Measurements from ENCODE around the gene PPP1R16B.

The PPP1R16B gene

GRCh38 chr20:38961530-38962043 lies 156.1 kb downstream of the PPP1R16B start:
- DNase-seq (ENCODE audit: low read depth) = no peak
- TF ChIP-seq CTCF (IDR thresholded peaks at IDR 0.05; ENCODE audit: insufficient read depth, low read depth, low read length, missing control alignments) = no peak
- peak overlapping the region; percentile 91 for H3K4me3 ChIP-seq (ENCODE audit: low read length)

- H3K4me3 ChIP-seq (ENCODE audit: low read length) = peak within 1 kb of the TSS; percentile 91
- peak; percentile 98 for DNase-seq (ENCODE audit: low read depth)
- peak; percentile 59 for TF ChIP-seq CTCF (IDR thresholded peaks at IDR 0.05; ENCODE audit: insufficient read depth, low read depth, low read length, missing control alignments)
Measured at GRCh38 chr20:38962044-38962927, 156.8 kb downstream of the PPP1R16B start, which contains the start of gene DHX35. Gene DHX35 (plus strand): TSS chr20:38962344. CDS start chr20:38962368, 24 bp downstream.

DNA sequence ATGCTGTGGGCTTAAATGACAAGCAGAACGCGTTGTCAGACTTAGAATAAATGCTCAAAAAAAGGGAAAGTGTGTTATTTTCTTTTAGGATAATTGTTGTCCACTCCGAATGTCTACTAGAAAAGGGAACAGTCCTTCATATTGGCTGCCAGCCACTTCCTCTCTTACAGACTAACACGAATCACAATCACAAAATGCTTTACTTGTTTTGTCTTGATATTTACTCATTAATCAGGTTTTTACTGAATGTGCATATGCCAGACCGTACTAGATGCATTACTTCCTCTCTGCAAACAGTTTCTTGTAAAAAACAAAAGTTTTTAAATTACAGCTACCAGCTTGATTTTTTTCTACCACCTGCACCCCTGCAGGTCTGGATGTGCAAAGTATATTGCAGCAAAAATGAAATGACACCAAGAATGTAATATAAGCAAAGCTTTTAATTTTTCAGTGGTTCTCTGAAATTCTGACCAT lies 157.5 kb downstream of the PPP1R16B start:
- TF ChIP-seq CTCF (IDR thresholded peaks at IDR 0.05; ENCODE audit: insufficient read depth, low read depth, low read length, missing control alignments) = no peak
- peak overlapping the region; percentile 91 for H3K4me3 ChIP-seq (ENCODE audit: low read length)
- no peak for DNase-seq (ENCODE audit: low read depth)

- no peak for TF ChIP-seq CTCF (IDR thresholded peaks at IDR 0.05; ENCODE audit: insufficient read depth, low read depth, low read length, missing control alignments)
- no peak overlapping the region for H3K4me3 ChIP-seq (ENCODE audit: low read length)
- no peak for DNase-seq (ENCODE audit: low read depth)
Measured at GRCh38 chr20:38963745-38964144, 158.2 kb downstream of the PPP1R16B start.

- no peak overlapping the region for H3K4me3 ChIP-seq (ENCODE audit: low read length)
- no peak for TF ChIP-seq CTCF (IDR thresholded peaks at IDR 0.05; ENCODE audit: insufficient read depth, low read depth, low read length, missing control alignments)
- DNase-seq (ENCODE audit: low read depth) = no peak
Measured at GRCh38 chr20:38965264-38965663, 159.8 kb downstream of the PPP1R16B start.

- TF ChIP-seq CTCF (IDR thresholded peaks at IDR 0.05; ENCODE audit: insufficient read depth, low read depth, low read length, missing control alignments) = no peak
- H3K4me3 ChIP-seq (ENCODE audit: low read length) = no peak overlapping the region
- no peak for DNase-seq (ENCODE audit: low read depth)
Measured at GRCh38 chr20:38968090-38968489, 162.6 kb downstream of the PPP1R16B start.

Measured in epithelial cell of esophagus (primary cell).